Osteocyte (in vitro differentiated cells): ENCODE data around the gene SAG. TPM values are rescaled to one million over a fixed set of nuclear protein-coding genes. Genes with fewer than 3 reads are reported as not detected.

Source experiments
- DNase-seq: peaks from one replicate; pipeline ENCODE4 v3.0.0; 2021; ENCODE audit warnings: mixed read lengths; ENCODE audit not compliant: unreplicated experiment; ENCODE audit errors: extremely low spot score
- H3K27ac Mint-ChIP-seq: one replicate; pipeline ENCODE4 v1.8.0; 2021; ENCODE audit warnings: mild to moderate bottlenecking, mixed read lengths; ENCODE audit not compliant: unreplicated experiment
- H3K27me3 Mint-ChIP-seq: one replicate; pipeline ENCODE4 v1.8.0; 2021; ENCODE audit warnings: mixed read lengths; ENCODE audit not compliant: unreplicated experiment
- H3K36me3 Mint-ChIP-seq: one replicate; pipeline ENCODE4 v1.8.0; 2021; ENCODE audit warnings: mixed read lengths; ENCODE audit not compliant: unreplicated experiment
- H3K4me1 Mint-ChIP-seq: one replicate; pipeline ENCODE4 v1.8.0; 2021; ENCODE audit warnings: mixed read lengths; ENCODE audit not compliant: unreplicated experiment
- H3K4me3 Mint-ChIP-seq: one replicate; pipeline ENCODE4 v1.8.0; 2021; ENCODE audit warnings: mild to moderate bottlenecking, moderate library complexity, mixed read lengths; ENCODE audit not compliant: unreplicated experiment
- H3K9me3 Mint-ChIP-seq: one replicate; pipeline ENCODE4 v1.8.0; 2021; ENCODE audit warnings: mixed read lengths; ENCODE audit not compliant: unreplicated experiment
- total RNA-seq: library from RNA; stranded (reverse); gene quantifications from 2 replicates; pipeline ENCODE4 v1.2.1, GENCODE V29; 2021
- TF ChIP-seq, protein P1 (sequence below): fragments of 200-600 bp; sonication (generic); IDR thresholded peaks from 2 replicates; pipeline ENCODE4 v1.5.0; 2021; ENCODE audit warnings: antibody characterized with exemption, mild to moderate bottlenecking, moderate library complexity

SAG gene
- total RNA-seq, 1 donor from 2014 or later: not detected

DNA sequence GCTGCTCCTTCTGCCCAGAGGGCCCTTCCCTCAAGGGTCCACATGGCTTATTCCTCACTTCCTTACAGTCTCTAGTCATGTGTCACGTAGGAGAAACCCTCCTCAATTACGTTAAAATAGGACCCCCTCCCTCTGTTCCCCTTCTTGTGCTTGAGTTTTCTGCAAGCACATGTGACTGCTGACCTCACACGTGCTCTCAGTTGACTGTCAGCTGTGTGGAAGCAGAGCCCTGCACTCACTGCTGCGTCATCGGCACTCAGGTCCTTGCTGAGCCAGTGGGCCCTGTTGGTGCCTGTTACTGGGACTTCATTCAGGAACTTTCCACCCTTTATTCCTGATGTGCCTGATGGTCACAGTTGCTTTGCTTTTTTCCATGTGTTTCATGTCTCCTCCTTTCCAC, 45.1 kb upstream of the SAG start:
- Mint-ChIP-seq H3K27ac (peak overlapping the region; percentile 16), H3K4me1 (no peaks in the 10 kb centered on the region), H3K27me3 (no peaks in the 10 kb centered on the region), H3K36me3 (peaks cover 75% of the 10 kb centered on the region), H3K4me3 (no peak overlapping the region), H3K9me3 (no peaks in the 10 kb centered on the region)
- TF ChIP-seq, protein P1, sequence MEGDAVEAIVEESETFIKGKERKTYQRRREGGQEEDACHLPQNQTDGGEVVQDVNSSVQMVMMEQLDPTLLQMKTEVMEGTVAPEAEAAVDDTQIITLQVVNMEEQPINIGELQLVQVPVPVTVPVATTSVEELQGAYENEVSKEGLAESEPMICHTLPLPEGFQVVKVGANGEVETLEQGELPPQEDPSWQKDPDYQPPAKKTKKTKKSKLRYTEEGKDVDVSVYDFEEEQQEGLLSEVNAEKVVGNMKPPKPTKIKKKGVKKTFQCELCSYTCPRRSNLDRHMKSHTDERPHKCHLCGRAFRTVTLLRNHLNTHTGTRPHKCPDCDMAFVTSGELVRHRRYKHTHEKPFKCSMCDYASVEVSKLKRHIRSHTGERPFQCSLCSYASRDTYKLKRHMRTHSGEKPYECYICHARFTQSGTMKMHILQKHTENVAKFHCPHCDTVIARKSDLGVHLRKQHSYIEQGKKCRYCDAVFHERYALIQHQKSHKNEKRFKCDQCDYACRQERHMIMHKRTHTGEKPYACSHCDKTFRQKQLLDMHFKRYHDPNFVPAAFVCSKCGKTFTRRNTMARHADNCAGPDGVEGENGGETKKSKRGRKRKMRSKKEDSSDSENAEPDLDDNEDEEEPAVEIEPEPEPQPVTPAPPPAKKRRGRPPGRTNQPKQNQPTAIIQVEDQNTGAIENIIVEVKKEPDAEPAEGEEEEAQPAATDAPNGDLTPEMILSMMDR: no peak
- no peak for DNase-seq

DNA sequence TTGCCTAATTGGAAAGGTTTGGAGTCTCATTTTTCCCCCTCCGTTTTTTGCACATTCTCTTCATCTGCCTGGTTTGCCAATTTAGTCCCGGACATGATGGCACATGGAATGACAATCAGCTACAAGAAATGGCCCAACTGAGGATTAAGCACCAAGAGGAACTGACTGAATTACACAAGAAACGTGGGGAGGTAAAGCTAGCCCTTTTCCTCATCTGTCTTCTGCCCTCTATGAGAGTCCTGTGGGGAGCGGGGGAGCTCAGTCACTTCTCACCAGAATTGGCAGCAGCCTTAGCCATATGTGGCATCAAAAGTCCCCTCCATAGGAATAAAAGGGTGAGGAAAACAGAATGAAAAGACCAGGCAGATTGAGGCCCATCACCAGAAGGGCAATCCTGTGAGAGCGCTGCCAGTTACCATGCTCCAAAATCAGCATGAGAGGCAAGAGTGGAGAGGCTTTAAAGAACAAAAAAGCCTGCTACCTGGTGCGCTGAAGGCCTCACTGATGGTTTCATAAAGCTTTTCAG, 44.5 kb upstream of the SAG start:
- H3K9me3 Mint-ChIP-seq: no peaks in the 10 kb centered on the region
- no peak for DNase-seq
- no peak overlapping the region for H3K4me3 Mint-ChIP-seq
- no peaks in the 10 kb centered on the region for H3K27me3 Mint-ChIP-seq
- TF ChIP-seq, protein P1: no peak
- no peak overlapping the region for H3K27ac Mint-ChIP-seq
- H3K36me3 Mint-ChIP-seq: peaks cover 74% of the 10 kb centered on the region
- H3K4me1 Mint-ChIP-seq: no peaks in the 10 kb centered on the region

DNA sequence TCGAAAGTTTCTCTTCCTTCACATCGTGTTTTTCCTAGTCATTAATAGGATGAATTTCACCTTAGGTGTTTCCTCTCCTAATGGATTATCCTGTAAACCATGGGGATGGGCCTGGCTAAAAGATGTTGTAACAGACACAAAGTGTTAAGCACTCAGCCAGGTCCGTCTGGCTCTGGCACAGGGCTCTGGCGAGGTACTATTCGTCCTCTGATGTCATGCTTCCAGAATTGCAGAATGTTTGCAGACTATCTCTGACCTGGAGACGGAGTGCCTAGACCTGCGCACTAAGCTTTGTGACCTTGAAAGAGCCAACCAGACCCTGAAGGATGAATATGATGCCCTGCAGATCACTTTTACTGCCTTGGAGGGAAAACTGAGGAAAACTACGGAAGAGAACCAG, 42.9 kb upstream of the SAG start:
- DNase-seq: no peak
- Mint-ChIP-seq H3K27me3 (no peaks in the 10 kb centered on the region), H3K9me3 (no peaks in the 10 kb centered on the region), H3K4me3 (no peak overlapping the region), H3K4me1 (no peaks in the 10 kb centered on the region), H3K36me3 (peaks cover 72% of the 10 kb centered on the region), H3K27ac (no peak overlapping the region)
- TF ChIP-seq, protein P1: no peak

DNA sequence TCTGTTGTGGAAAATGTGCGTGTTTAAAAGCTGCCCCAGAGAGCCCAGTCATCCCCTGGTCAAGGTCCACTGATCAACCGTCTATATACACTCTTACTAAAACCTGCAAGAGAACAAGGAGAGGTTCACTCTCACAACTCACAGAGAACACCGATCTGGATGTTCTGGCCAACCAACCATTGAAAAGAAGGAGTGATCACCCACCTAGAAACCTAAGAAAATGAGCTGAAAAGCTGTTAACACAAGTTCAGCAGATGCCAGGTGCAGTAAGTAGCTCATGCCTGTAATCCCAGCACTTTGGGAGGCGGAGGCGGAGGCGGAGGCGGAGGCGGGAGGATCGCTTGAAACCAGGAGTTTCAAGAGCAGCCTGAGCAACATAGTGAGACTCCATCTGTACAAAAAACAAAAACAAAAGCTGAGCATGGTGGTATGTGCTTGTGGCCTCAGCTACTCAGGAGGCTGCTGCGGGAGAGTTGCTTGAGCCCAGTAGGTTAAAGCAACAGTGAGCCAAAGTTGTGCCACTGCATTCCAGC, 41.7 kb upstream of the SAG start:
- no peak for DNase-seq
- no peak overlapping the region for H3K4me3 Mint-ChIP-seq
- no peak overlapping the region for H3K27ac Mint-ChIP-seq
- no peaks in the 10 kb centered on the region for H3K4me1 Mint-ChIP-seq
- no peaks in the 10 kb centered on the region for H3K27me3 Mint-ChIP-seq
- H3K36me3 Mint-ChIP-seq: peaks cover 71% of the 10 kb centered on the region
- no peaks in the 10 kb centered on the region for H3K9me3 Mint-ChIP-seq
- TF ChIP-seq, protein P1: no peak

DNA sequence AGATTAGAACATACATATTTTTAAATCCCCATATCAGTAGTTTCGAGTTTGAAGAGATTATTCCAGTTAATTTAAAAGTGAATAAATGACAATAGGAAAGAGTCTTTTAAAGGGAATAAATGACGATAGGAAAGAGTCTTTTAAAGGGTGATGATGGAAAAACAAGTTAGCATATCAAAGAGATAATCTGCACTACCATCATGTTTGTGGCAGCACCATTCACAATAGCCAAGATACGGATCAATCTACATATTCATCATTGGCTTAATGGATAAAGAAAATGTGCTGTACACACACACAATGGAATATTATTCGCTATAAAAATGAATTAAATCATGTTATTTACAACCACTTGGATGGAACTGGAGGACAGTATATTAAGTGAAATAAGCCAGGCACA, 41.1 kb upstream of the SAG start:
- H3K27me3 Mint-ChIP-seq: no peaks in the 10 kb centered on the region
- H3K4me1 Mint-ChIP-seq: no peaks in the 10 kb centered on the region
- no peak overlapping the region for H3K4me3 Mint-ChIP-seq
- TF ChIP-seq, protein P1: no peak
- peaks cover 67% of the 10 kb centered on the region for H3K36me3 Mint-ChIP-seq
- no peak for DNase-seq
- H3K9me3 Mint-ChIP-seq: no peaks in the 10 kb centered on the region
- no peak overlapping the region for H3K27ac Mint-ChIP-seq
